Naive B cell (primary cell): ENCODE measurements around the gene FAM124A. TPM values are rescaled to one million over a fixed set of nuclear protein-coding genes. Genes with fewer than 3 reads are reported as not detected.

Experiments used
- ATAC-seq, 2 donors: fragments of 150-1000 bp; cut with Tn5 transposase; 2 replicates each; pipeline ENCODE4 v1.10.0; 2021; ENCODE audit warnings: low read depth in 2 of 2, mild to moderate bottlenecking in 2 of 2, moderate library complexity in 2 of 2
- DNase-seq: peaks from one replicate; pipeline ENCODE4 v3.0.0; 2022
- H3K27ac Mint-ChIP-seq, 6 donors: one replicate each; pipeline ENCODE4 v1.8.0; 2020 to 2022; ENCODE audit warnings: mild to moderate bottlenecking in 6 of 6, mixed read lengths in 6 of 6, moderate library complexity in 5 of 6, inconsistent platforms in 2 of 6
- H3K27me3 Mint-ChIP-seq, 3 donors: one replicate each; pipeline ENCODE4 v1.8.0; 2021 to 2022; ENCODE audit warnings: mixed read lengths in 3 of 3, mild to moderate bottlenecking in 1 of 3
- H3K36me3 Mint-ChIP-seq, 2 donors: one replicate each; pipeline ENCODE4 v1.8.0; 2020 to 2022; ENCODE audit warnings: mixed read lengths in 2 of 2, inconsistent platforms in 1 of 2, mild to moderate bottlenecking in 1 of 2
- H3K4me1 Mint-ChIP-seq, 3 donors: one replicate each; pipeline ENCODE4 v1.8.0; 2020 to 2022; ENCODE audit warnings: mixed read lengths in 3 of 3, inconsistent platforms in 1 of 3, mild to moderate bottlenecking in 1 of 3, moderate library complexity in 1 of 3
- H3K4me3 Mint-ChIP-seq, 8 donors: one replicate each; pipeline ENCODE4 v1.8.0; 2020 to 2022; ENCODE audit warnings: mild to moderate bottlenecking in 8 of 8, mixed read lengths in 8 of 8, moderate library complexity in 8 of 8, inconsistent platforms in 2 of 8
- H3K9me3 Mint-ChIP-seq, 7 donors: one replicate each; pipeline ENCODE4 v1.8.0; 2020 to 2022; ENCODE audit warnings: mixed read lengths in 7 of 7, mild to moderate bottlenecking in 5 of 7, inconsistent platforms in 2 of 7, moderate library complexity in 1 of 7
- polyA plus RNA-seq, 6 donors: library from polyadenylated mRNA; unstranded; fragments of 300-500 nt; fragmentation: Illumina TruSeq; gene quantifications; one replicate each; pipeline ENCODE4 v1.2.3, GENCODE V29; 2021; ENCODE audit warnings: low read depth in 6 of 6

Gene FAM124A
- under 1 TPM in 3 of 6 donors, not detected in 3; 0.09 to 0.13 (median 0.09) TPM for polyA plus RNA-seq

GRCh38 chr13:51222037-51222685 lies at the start of gene FAM124A:
TSS of gene FAM124A (plus strand) at chr13:51222398. CDS start at chr13:51222502, 104 bp downstream.
- Mint-ChIP-seq H3K27me3 (peaks cover 35 to 64% (median 46%) of the 10 kb centered on the region in 3 donors), H3K36me3 (no peaks in the 10 kb centered on the region), H3K27ac (peak within 1 kb of the TSS in 1 of 6 donors; percentile 38), H3K4me1 (peaks cover 0 to 13% (median 0%) of the 10 kb centered on the region in 3 donors), H3K4me3 (peak within 1 kb of the TSS; percentile 63 to 90 (median 82)), H3K9me3 (peaks cover 0 to 2% (median 0%) of the 10 kb centered on the region in 7 donors)
- DNase-seq (peak; percentile 36), ATAC-seq (peak; percentile 82)

- Mint-ChIP-seq H3K4me3 (no peak overlapping the region), H3K27ac (no peak overlapping the region)
- no peak for ATAC-seq
Observed at GRCh38 chr13:51175021-51175420, 47.2 kb upstream of the FAM124A start.

GRCh38 chr13:51175639-51176038 lies 46.6 kb upstream of the FAM124A start:
- ATAC-seq (no peak), DNase-seq (no peak)
- no peak overlapping the region for H3K4me3 Mint-ChIP-seq
- peaks cover 21 to 39% (median 34%) of the 10 kb centered on the region in 3 donors for H3K27me3 Mint-ChIP-seq
- peaks cover 2 to 10% (median 3%) of the 10 kb centered on the region in 7 donors for H3K9me3 Mint-ChIP-seq
- no peaks in the 10 kb centered on the region for H3K36me3 Mint-ChIP-seq
- H3K4me1 Mint-ChIP-seq, result no peaks in the 10 kb centered on the region
- no peak overlapping the region for H3K27ac Mint-ChIP-seq

More at GRCh38 chr13:51175021-51175420, 47.2 kb upstream of the FAM124A start:
- peaks cover 17 to 41% (median 34%) of the 10 kb centered on the region in 3 donors for H3K27me3 Mint-ChIP-seq
- DNase-seq, result no peak
- H3K36me3 Mint-ChIP-seq, result no peaks in the 10 kb centered on the region
- peaks cover 2 to 10% (median 3%) of the 10 kb centered on the region in 7 donors for H3K9me3 Mint-ChIP-seq
- no peaks in the 10 kb centered on the region for H3K4me1 Mint-ChIP-seq

GRCh38 chr13:51177188-51177587 lies 45.0 kb upstream of the FAM124A start:
- Mint-ChIP-seq H3K9me3 (peaks cover 2 to 10% (median 3%) of the 10 kb centered on the region in 7 donors), H3K4me3 (no peak overlapping the region), H3K36me3 (no peaks in the 10 kb centered on the region), H3K27ac (no peak overlapping the region), H3K4me1 (no peaks in the 10 kb centered on the region), H3K27me3 (peaks cover 24 to 38% (median 36%) of the 10 kb centered on the region in 3 donors)
- DNase-seq (no peak), ATAC-seq (no peak)

GRCh38 chr13:51178456-51179074 lies 43.6 kb upstream of the FAM124A start:
- Mint-ChIP-seq H3K9me3 (peaks cover 2 to 10% (median 3%) of the 10 kb centered on the region in 7 donors), H3K27ac (no peak overlapping the region), H3K4me1 (no peaks in the 10 kb centered on the region), H3K27me3 (peaks cover 31 to 38% (median 37%) of the 10 kb centered on the region in 3 donors), H3K36me3 (no peaks in the 10 kb centered on the region), H3K4me3 (no peak overlapping the region)
- DNase-seq (no peak), ATAC-seq (no peak)

- H3K4me3 Mint-ChIP-seq, result no peak overlapping the region
- peaks cover 31 to 42% (median 41%) of the 10 kb centered on the region in 3 donors for H3K27me3 Mint-ChIP-seq
- no peak for DNase-seq
- H3K36me3 Mint-ChIP-seq, result no peaks in the 10 kb centered on the region
- peaks cover 2 to 10% (median 3%) of the 10 kb centered on the region in 7 donors for H3K9me3 Mint-ChIP-seq
- ATAC-seq, result no peak
- no peak overlapping the region for H3K27ac Mint-ChIP-seq
- H3K4me1 Mint-ChIP-seq, result no peaks in the 10 kb centered on the region
Observed at GRCh38 chr13:51179432-51179971, 42.7 kb upstream of the FAM124A start.

GRCh38 chr13:51180853-51181511 lies 41.2 kb upstream of the FAM124A start:
- no peaks in the 10 kb centered on the region for H3K36me3 Mint-ChIP-seq
- no peak overlapping the region for H3K4me3 Mint-ChIP-seq
- peaks cover 0 to 3% (median under 1%) of the 10 kb centered on the region in 7 donors for H3K9me3 Mint-ChIP-seq
- DNase-seq (no peak), ATAC-seq (no peak)
- no peak overlapping the region for H3K27ac Mint-ChIP-seq
- H3K4me1 Mint-ChIP-seq, result no peaks in the 10 kb centered on the region
- H3K27me3 Mint-ChIP-seq, result peaks cover 25 to 46% (median 35%) of the 10 kb centered on the region in 3 donors

GRCh38 chr13:51181786-51182383 lies 40.3 kb upstream of the FAM124A start:
- H3K27ac Mint-ChIP-seq, result peak overlapping the region in 1 of 6 donors; percentile 10
- H3K9me3 Mint-ChIP-seq, result peaks cover 0 to 3% (median 0%) of the 10 kb centered on the region in 7 donors

GRCh38 chr13:51191743-51192142 lies 30.5 kb upstream of the FAM124A start:
- DNase-seq, result no peak
- no peak overlapping the region for H3K27ac Mint-ChIP-seq
- H3K9me3 Mint-ChIP-seq, result no peaks in the 10 kb centered on the region
- peaks cover 25 to 36% (median 32%) of the 10 kb centered on the region in 3 donors for H3K27me3 Mint-ChIP-seq
- H3K4me1 Mint-ChIP-seq, result no peaks in the 10 kb centered on the region
- no peaks in the 10 kb centered on the region for H3K36me3 Mint-ChIP-seq
- ATAC-seq, result no peak
- no peak overlapping the region for H3K4me3 Mint-ChIP-seq

More at GRCh38 chr13:51181786-51182383, 40.3 kb upstream of the FAM124A start:
- Mint-ChIP-seq H3K27me3 (peaks cover 25 to 46% (median 36%) of the 10 kb centered on the region in 3 donors), H3K4me3 (no peak overlapping the region), H3K4me1 (no peaks in the 10 kb centered on the region), H3K36me3 (no peaks in the 10 kb centered on the region)
- no peak for DNase-seq
- ATAC-seq, result no peak

GRCh38 chr13:51192348-51192747 lies 29.9 kb upstream of the FAM124A start:
- Mint-ChIP-seq H3K4me3 (no peak overlapping the region), H3K27me3 (peaks cover 25 to 36% (median 28%) of the 10 kb centered on the region in 3 donors), H3K36me3 (no peaks in the 10 kb centered on the region), H3K4me1 (no peaks in the 10 kb centered on the region), H3K9me3 (no peaks in the 10 kb centered on the region), H3K27ac (no peak overlapping the region)
- no peak for DNase-seq
- ATAC-seq, result no peak

- Mint-ChIP-seq H3K27ac (no peak overlapping the region), H3K4me3 (no peak overlapping the region), H3K4me1 (no peaks in the 10 kb centered on the region), H3K36me3 (no peaks in the 10 kb centered on the region), H3K9me3 (peaks cover 0 to 6% (median 0%) of the 10 kb centered on the region in 7 donors), H3K27me3 (peaks cover 25 to 36% (median 27%) of the 10 kb centered on the region in 3 donors)
- ATAC-seq, result no peak
- DNase-seq, result no peak
Observed at GRCh38 chr13:51193387-51193786, 28.8 kb upstream of the FAM124A start.

- DNase-seq, result no peak
- Mint-ChIP-seq H3K27ac (no peak overlapping the region), H3K4me3 (no peak overlapping the region), H3K36me3 (peaks cover 6% of the 10 kb centered on the region in 2 donors), H3K9me3 (peaks cover 5 to 20% (median 6%) of the 10 kb centered on the region in 7 donors), H3K4me1 (no peaks in the 10 kb centered on the region), H3K27me3 (peaks cover 25 to 36% (median 30%) of the 10 kb centered on the region in 3 donors)
- ATAC-seq, result no peak
Observed at GRCh38 chr13:51194942-51195341, 27.3 kb upstream of the FAM124A start.

- peaks cover 21 to 34% (median 31%) of the 10 kb centered on the region in 3 donors for H3K27me3 Mint-ChIP-seq
- no peak for ATAC-seq
- H3K9me3 Mint-ChIP-seq, result peaks cover 5 to 33% (median 12%) of the 10 kb centered on the region in 7 donors
- H3K36me3 Mint-ChIP-seq, result peaks cover 6 to 7% of the 10 kb centered on the region in 2 donors
- H3K4me1 Mint-ChIP-seq, result no peaks in the 10 kb centered on the region
- H3K4me3 Mint-ChIP-seq, result no peak overlapping the region
- no peak for DNase-seq
- no peak overlapping the region for H3K27ac Mint-ChIP-seq
Observed at GRCh38 chr13:51201886-51202285, 20.3 kb upstream of the FAM124A start.
